Measurements from ENCODE around the gene SLC22A13.
"Not testable (repeated sequence)": the region's sequence is repeated elsewhere in the genome, so short reads cannot be mapped to it uniquely, and the experiment has no call there.

The SLC22A13 gene

GRCh38 chr3:38266810-38267209, 1.2 kb downstream of the SLC22A13 start:
- no peak for DNase-seq

GRCh38 chr3:38267662-38268061, 2.0 kb downstream of the SLC22A13 start:
- DNase-seq, result no peak

- peak; percentile 46 for DNase-seq
Observed at GRCh38 chr3:38268087-38268486, 2.5 kb downstream of the SLC22A13 start.

- DNase-seq, result peak; percentile 56
Observed at GRCh38 chr3:38268522-38268921, 2.9 kb downstream of the SLC22A13 start.

GRCh38 chr3:38270606-38271005, 5.0 kb downstream of the SLC22A13 start:
- no peak for DNase-seq

GRCh38 chr3:38271553-38271952, 5.9 kb downstream of the SLC22A13 start:
- DNase-seq, result no peak

- no peak for DNase-seq
Observed at GRCh38 chr3:38274864-38275649, 9.4 kb downstream of the SLC22A13 start.

GRCh38 chr3:38275658-38276057, 10.0 kb downstream of the SLC22A13 start:
- no peak for DNase-seq

- DNase-seq, result no peak
Observed at GRCh38 chr3:38276081-38276916, 10.7 kb downstream of the SLC22A13 start.

- DNase-seq, result no peak
Observed at GRCh38 chr3:38276917-38277630, 11.5 kb downstream of the SLC22A13 start.

- DNase-seq, result no peak
Observed at GRCh38 chr3:38278841-38279240, 13.2 kb downstream of the SLC22A13 start.

- no peak for DNase-seq
Observed at GRCh38 chr3:38281895-38282686, 16.5 kb downstream of the SLC22A13 start, which contains the start of gene SLC22A14. Gene SLC22A14 (plus strand): TSS chr3:38282294. CDS start chr3:38306027, 23,733 bp downstream.

- DNase-seq, result no peak
Observed at GRCh38 chr3:38283810-38284755, 18.5 kb downstream of the SLC22A13 start.

- no peak for DNase-seq
Observed at GRCh38 chr3:38284756-38285150, 19.1 kb downstream of the SLC22A13 start.

- DNase-seq, result not testable (repeated sequence)
Observed at GRCh38 chr3:38289286-38290217, 23.9 kb downstream of the SLC22A13 start.

GRCh38 chr3:38297053-38297452, 31.4 kb downstream of the SLC22A13 start:
- DNase-seq, result not testable (repeated sequence)

- DNase-seq, result no peak
Observed at GRCh38 chr3:38297537-38297936, 31.9 kb downstream of the SLC22A13 start.

- DNase-seq, result peak; percentile 8
Observed at GRCh38 chr3:38297947-38298711, 32.5 kb downstream of the SLC22A13 start.

GRCh38 chr3:38306941-38307340, 41.3 kb downstream of the SLC22A13 start:
- DNase-seq, result no peak

Measured in inflammatory macrophage treated with lipopolysaccharide for 4 hours (primary cell).